NCI-H82 treated with DMSO at 0.1 percent for 48 hours (cell line): ENCODE measurements around the gene CAPZA1.
A peak's percentile ranks its signal among the peaks of the same experiment; 100 is the strongest.

ENCODE experiments used
- DNase-seq: peaks from one replicate; lab custom pipeline; 2025; ENCODE audit not compliant: unreplicated experiment; lab: John Stamatoyannopoulos, UW

CAPZA1 gene

DNA sequence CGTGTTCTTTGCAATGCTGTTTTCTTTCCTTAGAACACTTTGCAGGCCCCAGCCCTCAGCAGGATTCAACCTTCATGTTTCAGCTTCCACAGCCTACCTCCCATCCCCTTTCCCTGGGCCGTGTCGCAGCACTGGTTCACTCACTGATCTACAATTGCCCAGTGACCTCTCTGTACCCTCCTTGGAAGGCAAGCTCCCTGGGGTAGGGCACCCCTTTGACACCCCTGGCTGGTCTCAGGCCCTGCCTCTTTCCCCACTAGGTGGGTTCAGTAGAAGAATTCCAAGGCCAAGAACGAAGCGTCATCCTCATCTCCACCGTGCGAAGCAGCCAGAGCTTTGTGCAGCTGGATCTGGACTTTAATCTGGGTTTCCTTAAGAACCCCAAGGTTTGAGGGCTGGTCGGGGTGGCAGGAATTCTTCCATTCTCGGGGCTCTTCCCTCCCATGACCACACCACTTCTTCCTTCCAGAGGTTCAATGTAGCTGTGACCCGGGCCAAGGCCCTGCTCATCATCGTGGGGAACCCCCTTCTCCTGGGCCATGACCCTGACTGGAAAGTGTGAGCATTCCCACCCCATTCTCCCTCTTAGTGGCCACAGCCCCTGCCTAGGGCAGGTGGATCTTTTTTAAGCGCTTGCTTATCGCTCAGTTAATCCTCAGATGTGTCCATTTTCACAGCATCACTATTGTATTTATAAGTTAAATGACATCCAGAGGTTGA lies 80.0 kb downstream of the CAPZA1 start:
- DNase-seq, result no peak

DNA sequence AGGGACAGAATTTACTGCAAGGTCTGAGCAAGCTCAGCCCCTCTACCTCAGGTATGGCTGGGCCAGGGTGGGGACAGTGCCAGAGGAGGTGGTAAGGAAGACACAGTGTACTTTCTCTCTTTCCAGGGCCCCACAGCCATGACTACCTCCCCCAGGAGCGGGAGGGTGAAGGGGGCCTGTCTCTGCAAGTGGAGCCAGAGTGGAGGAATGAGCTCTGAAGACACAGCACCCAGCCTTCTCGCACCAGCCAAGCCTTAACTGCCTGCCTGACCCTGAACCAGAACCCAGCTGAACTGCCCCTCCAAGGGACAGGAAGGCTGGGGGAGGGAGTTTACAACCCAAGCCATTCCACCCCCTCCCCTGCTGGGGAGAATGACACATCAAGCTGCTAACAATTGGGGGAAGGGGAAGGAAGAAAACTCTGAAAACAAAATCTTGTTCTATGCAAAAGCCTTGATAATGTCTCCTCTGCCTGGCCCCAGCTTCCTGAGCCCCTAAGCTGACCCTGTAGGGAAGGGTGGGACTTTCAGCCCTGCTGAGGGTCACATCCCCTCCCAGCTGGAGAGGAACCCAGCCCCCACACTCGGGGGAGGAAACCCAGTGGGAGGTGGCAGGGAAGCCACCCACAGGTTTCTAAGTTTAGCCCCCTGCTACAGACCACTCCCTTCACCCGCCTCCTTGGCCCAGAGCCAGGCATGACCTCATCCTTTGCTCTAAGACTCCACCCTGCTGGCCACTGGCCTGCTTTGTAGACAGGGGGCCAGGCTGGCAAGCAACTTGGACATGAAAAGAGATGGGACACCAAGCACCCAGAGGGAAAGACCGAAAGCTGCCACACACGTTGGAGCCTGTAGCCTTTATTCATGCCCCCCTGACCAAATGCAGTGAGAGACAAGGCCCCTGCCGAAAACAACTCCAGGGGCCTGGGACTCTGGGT lies 80.9 kb downstream of the CAPZA1 start:
- DNase-seq, result peak; percentile 81

DNA sequence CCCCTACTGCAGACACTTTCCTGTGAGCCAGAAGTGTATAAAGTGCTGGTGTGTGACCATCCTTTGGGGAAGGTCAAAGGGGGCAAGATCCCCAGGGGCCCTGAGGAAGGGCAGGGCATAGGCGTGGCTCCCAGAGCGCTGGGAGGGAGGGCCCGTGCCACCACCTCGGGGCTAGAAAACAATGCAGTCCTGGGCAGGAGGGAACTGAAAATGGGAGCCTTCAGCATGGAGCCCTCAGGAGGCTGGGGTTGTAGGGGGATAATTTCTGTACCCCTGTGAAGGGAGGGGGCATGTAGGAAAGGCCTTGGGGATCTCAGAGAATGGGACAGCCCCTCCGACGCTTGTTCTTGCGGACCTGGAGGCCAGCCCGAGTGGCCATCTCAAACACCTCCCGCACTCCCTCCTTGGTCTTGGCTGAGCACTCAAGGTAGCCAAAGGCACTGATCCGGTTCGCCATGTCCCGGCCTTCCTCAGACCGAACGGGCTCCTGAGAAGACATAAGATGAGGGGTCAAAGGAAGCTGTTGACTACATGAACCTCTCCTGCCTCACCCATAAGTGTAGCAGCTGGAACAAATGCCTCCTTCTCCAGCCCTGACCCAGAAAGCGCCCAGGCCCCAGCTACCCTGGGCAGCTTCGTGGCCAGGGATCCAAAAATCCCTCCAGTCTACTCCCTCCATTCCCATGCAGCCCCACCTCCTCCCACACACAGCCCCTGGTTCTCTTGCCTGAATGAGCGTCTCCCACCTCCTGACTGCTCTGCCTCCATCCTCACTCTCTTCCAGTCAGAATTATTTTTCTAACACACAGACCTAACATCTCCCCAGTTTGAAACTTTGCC lies 81.8 kb downstream of the CAPZA1 start:
- DNase-seq, result no peak

DNA sequence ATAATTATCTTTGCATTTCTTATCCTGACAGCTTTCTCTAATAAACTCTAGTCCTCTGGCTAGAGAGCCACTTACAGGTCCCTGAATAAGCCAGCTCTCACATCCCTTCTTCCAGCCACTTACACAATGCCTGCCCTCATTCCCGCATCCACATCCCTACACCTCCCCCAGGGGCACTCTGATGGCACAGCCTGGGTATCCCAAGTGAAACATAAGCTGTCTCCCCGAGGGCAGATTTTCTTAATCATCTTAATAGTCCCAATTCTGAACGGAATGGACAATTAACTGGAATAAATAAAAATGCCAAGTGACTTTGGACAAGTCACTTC lies 82.4 kb downstream of the CAPZA1 start:
- no peak for DNase-seq

DNA sequence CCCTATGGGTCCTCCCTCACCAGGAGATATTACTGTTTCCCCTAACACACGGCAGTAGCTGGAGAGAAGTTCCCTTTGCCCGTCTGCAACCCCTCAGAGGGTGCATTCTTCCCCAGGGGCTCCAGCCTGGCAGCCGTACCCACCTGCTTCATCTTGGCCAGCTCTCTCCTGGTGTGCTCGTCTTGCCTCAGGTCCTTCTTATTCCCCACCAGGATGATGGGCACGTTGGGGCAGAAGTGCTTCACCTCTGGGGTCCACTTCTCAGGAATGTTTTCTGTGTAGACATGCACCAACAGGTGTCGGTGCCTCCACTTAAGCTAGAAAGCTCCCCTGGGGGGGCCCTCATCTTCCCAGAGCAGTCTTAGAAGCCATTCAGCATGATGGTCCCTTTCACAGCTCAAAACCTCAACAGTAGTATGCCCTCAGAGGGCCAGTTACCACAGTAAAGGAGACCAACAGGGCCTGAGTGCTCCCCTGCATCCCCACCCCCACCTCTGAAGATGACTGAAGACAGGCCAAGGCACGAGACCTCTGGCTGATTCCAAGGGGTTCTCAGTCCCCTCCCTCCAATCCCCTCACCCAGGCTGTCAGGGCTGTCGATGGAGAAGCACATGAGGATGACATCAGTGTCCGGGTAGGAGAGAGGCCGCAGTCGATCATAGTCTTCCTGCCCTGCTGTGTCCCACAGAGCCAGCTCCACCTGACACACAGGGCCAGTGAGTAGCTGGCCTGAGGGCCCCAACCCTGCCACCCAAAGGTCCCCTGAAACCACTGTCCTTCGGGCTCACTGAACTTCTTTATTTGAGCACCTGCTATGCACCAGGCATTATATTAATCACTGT lies 83.0 kb downstream of the CAPZA1 start:
- DNase-seq, result no peak

GRCh38 chr1:112703706-112704105 lies 84.1 kb downstream of the CAPZA1 start:
- DNase-seq, result no peak

GRCh38 chr1:112704391-112704933 lies 84.8 kb downstream of the CAPZA1 start:
- DNase-seq, result no peak

GRCh38 chr1:112704934-112705627 lies 85.4 kb downstream of the CAPZA1 start:
- peak; percentile 39 for DNase-seq

DNA sequence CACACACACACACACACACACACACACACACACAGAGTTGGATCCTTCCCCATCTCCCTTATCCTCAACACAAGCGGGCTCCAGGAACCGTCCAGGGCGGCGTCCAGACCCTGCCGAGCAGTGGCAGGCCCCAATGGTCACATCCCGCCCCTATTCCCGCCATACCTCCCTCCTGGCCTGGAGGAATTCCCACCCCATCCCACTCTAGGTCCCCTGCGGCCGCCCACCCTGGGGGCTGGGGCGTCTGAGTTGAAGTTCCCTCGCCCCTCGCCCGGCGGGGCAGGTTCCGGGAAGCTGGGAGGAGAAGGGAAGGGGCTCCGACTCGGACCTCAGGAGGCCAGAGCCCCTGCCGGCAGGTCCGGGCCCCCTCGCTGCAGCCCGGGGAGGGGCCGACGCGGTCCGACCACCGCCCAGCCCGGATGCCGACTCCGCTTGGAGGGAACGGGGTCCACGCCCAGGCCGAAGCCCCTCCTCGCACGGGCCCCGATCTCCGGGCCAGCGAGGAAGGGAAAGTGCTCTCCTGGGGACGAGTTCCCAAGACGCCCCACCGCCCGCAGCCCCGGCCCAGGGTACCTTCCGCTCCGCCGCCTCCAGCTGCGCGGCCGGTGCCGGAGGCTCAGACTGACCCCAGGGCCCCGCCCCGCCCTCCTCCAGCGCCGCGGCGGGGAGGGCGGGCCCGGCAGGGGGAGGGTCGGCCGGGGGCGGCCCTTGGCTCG lies 87.0 kb downstream of the CAPZA1 start, which contains the start of gene RHOC:
RHOC (minus strand) TSS at position 623 of the 716 bp plus-strand sequence. CDS start 3,328 bp downstream, outside the sequence.
- DNase-seq, result peak; percentile 54

DNA sequence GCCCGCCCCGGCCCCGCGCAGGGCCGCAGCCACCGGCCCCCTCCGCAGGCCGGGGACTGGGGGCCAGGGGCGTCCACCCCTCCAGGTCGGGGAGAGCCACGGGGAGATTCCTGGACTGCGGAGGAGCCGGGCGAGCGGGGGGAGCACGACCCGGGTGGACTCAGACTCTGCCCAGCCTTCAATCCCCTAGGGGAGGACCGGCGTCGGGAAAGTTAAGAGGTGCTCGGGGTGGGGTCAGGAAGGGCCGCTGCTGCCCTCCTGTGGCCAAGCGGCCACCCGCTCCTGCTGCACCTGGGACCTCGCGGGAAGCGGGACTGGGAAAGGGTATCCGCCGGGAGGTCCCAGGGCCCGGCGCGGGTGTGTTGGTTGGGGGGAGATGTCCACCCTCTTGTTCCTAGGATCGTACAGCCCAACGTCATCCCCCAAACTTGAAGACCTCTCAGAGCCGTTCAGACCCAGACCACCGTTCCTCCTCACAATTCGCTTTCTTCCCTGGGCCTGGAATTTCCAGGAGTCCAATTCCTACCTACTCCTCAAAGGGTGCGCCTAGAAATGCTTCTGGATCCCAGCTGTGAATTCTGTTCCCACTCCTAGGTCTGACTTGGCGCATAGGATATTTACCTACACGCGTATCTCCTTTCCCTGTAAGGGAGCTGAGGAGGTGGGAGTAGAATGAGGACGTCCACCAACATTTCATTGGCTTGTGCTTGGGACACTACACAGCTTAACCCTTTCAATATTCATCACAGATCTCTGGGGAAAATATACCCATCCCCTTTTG lies 87.8 kb downstream of the CAPZA1 start:
- peak; percentile 76 for DNase-seq

- no peak for DNase-seq
Observed at GRCh38 chr1:112708002-112708448, 88.4 kb downstream of the CAPZA1 start.

- DNase-seq, result no peak
Observed at GRCh38 chr1:112708489-112708888, 88.9 kb downstream of the CAPZA1 start.

GRCh38 chr1:112710159-112710558 lies 90.5 kb downstream of the CAPZA1 start:
- DNase-seq, result no peak

DNA sequence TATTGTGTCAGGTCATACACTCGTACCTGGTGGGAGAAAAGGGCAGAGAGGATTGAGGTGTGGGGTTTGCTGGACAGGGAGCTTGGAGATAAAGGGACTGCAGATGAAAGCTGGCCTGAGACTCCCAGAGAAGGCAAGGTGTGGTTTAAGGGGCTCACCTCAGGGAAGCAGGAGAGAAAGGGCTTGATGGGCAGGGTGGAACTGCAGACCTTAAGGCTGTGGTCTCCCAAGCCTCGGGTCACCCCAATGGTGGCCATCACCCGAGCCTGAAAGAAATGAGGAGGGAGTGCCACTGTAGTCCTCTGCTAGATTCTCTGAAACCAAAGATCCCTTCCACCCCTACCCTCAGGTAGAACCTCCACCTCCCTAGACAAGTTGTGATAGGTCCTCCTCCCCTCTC lies 91.0 kb downstream of the CAPZA1 start:
- no peak for DNase-seq

GRCh38 chr1:112711041-112711440 lies 91.4 kb downstream of the CAPZA1 start:
- DNase-seq, result no peak

GRCh38 chr1:112711670-112712069 lies 92.0 kb downstream of the CAPZA1 start:
- no peak for DNase-seq

- DNase-seq, result no peak
Observed at GRCh38 chr1:112712191-112712590, 92.6 kb downstream of the CAPZA1 start.

DNA sequence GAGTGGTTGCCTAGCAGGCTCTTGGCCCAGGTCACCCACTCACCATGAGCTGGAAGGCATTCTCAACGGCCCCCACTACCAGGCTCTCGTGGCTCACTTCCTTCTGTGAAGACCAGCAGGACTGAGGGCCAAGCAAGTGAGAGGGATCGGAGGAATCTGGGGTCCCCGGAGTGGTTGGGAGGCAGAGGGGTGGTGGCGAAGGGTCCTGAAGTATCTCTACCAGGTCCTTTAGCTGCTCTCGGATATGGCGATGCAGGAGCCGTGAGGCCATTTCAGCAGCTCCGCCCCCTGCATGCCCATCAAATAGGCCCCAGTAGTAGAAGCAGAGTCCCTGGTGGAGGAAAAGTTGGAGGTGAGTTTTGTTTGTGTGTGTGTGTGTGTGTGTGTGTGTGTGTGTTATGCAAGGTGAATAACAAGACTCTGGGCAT lies 93.1 kb downstream of the CAPZA1 start:
- no peak for DNase-seq
